ENCODE results near the gene SMG9.
"Not testable (repeated sequence)": the region's sequence is repeated elsewhere in the genome, so short reads cannot be mapped to it uniquely, and the experiment has no call there.

Gene SMG9

DNA sequence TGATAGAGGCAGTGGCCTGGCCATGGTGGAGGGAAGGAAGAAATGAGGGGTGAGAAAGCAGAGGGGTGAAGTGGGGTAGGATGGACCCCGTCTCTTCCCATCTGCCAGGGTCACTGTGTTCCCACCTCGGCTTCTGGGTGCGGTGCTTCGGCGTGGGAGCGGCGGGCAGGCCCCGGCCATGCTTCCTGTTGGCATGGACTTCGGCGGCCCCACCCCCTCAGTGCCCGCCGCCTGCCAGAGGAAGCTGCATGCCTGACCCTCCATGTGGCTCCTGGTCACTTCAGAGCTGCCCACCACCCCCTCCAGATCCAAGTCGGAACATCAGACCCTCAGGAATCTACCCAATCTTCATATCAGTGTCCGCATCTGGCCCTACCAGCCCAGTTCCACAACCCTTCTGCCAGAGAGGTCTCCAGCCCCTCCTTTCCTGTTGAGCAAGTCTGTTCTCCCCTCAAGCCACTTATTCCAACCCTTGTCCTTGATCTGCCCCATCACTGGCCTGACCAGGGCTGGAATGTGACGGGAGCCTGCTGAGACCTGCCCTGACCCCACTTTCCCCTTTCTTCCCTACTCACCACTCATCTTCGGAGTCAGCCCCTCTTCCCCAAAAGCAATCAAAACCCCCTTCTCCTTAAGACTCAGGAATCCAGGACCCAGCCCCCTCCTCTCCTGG is 24.5 kb upstream of the SMG9 start:
- DNase-seq, result no peak

DNA sequence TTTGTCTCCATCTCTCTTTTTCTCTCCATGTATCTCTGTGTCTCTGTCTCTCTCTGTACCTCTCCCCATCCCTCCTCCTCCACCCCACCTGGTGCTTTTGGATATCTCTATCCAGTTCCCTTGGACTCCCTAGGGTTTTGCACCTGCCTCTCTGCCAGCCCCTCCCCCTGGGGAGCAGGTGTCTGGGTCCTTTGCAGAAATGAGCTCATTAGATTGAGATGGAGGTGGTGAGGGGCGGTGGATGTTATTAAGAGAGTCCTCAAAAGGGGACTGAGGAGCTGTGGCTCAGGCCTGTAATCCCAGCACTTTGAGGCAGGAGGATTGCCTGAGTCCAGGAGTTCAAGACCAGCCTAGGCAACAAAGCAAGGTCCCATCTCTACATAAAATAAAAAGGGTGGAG is 23.9 kb upstream of the SMG9 start:
- no peak for DNase-seq

DNA sequence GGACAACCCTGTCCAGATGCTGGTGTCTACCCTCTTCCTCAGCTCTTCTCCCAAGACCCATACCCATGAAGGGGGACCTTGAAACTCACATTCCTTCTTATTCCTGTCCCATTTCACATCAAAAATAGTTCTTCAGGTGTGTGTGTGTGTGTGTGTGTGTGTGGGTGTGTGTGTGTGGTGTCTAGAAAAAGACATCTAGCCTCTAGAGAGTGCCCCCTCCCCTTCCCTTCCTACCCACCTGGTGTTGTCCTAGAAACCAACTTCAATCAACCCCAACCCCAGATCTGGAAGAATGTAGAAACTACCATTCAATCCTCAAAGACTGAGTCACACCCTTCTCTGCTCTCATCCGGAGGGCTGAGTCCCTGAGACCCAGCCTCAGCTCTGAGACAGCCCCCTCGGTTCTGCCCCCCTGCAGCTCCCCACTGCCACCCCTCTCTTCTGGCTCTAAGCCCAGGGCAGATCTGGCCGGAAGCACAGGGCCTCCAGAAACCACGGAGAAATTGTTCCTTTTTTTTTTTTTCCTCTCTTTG is 22.5 kb upstream of the SMG9 start:
- DNase-seq, result no peak

DNA sequence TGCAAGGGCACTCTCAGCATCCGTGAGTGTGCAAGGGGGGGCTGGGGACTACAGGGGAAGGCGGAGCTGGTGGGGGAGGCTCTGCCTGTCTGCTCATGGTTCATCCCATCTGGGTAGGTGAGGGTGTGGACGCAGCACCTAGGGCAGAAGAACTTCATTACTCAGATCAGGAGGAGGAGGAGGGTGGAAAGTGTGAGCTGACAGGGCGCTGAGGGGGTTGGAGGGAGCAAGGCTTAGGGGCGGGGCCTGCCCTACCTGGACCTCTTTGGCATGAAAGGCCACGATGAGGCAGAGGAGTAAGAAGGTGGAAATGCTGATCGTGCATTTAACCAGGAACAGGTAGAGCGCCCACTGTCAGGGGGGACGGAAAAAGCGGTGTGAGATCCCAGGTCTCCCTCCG is 21.5 kb upstream of the SMG9 start:
- no peak for DNase-seq

DNA sequence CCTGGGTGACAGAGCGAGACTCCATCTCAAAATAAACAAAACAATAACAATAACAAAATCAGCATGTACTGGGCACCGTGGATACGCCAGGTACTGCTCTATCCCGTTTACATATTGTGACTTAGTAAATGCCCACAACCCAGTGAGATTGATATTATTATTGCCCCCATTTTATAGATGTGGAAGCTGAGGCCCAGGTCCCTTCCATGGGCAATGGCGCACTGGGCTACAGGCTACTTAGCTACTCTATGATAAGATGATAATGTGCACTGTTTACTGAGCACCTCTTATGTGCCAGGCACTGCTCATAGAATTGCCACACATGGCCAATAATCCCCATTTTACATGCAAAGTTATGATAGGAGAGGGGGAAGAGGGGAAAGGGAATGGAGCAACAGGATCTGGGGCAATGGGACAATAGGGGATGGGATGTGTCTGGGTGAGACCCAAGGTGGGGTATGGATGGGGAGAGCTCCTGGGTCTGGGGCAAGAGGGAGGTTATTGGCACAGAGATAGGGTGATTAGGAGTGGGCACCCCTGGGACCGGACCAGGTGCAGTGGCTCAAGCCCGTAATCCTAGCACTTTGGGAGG is 20.6 kb upstream of the SMG9 start:
- DNase-seq, result no peak

DNA sequence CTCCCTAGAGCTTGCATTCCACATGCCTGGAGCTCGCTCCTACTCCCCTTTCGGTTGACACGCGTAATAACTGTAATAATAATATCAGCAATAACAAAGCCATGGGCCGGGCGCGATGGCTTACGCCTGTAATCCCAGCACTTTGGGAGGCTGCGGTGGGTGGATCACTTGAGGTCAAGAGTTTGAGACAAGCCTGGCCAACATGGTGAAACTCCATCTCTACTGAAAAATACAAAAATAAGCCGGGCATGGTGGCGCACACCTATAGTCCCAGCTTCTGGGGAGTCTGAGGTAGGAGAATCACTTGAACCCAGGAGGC is 20.1 kb upstream of the SMG9 start:
- not testable (repeated sequence) for DNase-seq

DNA sequence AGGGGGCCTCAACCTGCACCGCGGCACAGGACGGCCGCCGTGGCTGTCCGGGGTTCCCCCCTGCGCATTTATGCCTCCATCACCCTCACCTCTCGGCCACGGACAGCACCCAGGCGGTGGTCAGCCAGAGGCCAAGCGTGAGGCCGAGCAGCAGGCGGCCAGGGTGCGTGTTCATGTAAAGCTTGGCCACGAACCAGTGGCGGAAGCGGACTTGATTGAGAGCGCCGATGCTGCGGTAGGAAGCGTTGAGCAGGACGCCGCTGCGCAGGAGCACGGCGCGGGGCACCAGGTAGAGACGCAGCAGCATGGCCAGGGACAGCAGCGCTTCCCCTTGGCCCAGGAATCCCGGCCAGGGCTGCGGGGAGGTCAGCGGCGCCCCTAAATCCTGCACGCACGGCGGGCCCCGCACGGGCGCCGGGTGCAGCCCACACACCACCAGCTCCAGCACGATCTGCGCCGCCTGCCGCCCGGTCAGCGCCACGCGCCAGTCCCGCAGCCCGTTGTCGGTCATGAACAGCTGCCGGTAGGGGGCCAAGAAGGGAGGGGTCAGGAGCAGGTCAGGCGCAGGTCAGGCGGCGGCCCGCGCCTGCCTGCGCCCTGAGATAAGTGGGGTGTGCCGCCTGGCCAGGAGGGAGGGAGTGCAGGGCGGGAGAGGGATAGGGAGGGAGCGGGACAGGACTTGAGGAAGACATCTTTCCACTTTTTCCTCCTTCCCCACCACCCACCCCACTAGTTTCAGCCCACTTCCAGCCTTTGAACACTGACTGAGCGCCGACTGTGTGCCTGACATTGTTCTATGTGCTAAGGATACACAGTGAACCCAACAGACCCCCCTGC is 19.6 kb upstream of the SMG9 start:
- no peak for DNase-seq

DNA sequence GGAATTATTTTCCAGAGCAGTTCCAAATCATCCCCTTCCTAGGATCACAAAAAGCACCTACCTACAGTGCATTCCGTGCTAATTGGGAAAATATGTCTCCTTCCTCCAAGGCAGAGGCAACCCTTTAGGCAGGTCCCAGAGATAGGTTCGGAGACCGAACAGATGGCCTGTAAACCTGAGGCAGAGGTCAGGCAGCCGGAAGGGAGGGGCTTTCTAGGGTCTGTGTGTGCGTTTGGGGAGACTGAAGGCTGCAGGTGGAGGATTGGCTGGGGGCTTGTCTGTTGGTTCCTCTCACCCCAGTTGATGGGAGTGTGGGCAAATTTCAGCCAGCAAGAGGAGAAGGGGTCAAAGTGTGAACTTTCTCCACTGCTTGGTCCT is 19.0 kb upstream of the SMG9 start:
- DNase-seq, result no peak

DNA sequence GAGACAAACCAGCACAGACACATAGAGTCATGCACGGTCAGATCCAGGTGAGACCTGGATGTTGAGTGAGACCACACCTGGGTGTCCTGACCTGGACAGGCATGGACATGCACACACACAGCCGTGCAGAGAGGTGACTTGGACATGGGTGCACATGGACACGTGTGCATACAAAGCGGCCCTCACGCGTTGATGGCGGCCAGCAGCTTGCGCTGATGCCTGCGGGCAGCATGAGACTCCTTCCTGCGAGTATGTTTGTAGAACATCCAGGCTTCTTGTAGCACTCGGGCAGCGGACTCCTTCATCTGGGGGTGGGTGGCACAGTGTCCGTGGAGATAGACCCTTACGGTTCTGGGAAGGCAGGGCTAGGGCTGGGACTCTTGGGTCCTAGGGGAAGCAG is 14.5 kb upstream of the SMG9 start:
- no peak for DNase-seq

DNA sequence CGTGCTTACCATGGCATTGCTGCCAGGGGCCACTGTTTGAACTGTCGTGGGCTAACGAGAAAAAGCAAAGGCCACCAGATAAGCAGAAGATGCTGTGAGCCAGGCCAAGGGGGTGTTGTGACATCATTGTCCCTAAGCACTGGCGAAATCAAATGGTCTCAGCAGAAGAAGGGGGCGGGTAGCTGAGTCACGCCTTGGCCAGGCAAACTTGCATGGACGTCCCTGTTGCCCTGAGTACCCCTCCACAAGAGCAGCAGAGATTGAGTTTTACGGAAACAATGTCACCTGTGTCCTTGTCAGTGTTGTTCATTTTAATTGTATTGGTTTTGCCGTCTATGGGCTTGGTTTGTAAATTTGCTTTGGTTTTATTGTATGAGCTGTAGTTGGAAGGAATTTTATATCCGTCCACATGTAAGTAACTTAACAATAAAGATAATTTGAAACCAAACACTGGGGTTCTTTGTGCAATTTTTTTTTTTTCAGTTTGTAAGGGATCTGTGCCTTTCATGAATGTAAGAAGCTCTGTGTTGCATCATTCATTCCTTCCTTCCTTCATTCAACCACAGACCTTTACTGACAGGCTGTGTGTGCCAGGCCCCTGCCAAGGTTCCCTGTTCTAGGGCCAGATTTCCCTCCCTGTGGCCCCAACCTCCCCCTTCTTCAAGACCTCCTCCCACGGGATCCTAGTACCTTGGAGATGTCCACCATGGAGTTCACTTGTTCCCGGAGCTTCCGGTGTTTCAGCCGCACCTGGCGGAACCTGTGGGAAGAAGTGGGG is 13.7 kb upstream of the SMG9 start:
- no peak for DNase-seq

DNA sequence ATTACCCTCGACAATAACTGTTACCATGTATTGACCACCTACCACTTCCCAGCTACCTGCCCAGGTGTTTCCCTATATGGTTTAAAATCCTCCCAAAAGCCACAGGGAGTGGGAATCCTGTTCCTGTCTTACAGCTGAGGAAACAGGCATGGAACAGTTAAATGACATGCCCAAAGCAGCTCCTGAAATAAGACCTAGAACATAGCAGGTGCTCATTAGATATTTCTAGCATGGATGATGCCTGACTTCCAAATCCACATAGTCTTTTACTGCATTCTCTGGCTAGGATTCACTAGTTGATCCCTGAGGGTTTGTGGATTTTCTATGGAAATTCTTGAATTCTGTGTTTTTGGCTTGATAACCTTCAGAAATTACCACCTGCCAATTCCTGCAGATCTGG is 13.1 kb upstream of the SMG9 start:
- no peak for DNase-seq

DNA sequence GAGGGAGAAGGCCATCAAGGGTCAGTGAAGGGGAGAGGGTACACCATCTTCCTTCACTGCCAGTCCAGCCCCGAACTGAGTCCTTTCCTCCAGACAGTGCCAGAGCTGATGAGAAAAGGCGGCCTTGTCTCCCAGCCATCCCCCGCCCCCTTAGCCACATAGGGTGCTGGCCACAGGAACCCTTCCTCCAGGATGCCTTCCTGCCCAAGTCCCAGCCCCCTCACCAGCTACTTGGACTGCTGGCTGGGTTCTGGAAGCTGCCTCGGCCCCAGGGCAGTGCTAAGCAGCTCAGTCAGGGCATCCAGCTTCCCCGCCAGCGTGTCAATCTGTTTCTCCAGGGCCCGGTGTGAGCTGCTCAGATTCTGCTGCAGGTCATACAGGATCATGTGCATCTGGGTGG is 12.6 kb upstream of the SMG9 start:
- DNase-seq, result no peak

DNA sequence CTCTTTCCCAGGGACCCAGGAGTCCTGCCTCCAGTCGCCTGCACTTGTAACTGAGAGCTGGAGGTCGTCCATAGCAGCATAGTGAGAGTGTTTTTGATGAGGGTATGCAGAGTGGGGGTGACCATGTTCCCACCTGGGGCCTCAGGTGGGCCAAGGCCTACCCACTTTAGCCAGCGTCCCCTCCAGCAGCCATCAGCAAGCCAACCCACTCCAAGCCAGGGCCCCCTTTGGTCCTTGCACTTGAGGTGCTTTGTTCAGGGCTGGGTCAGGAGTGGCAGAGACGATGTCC is 11.9 kb upstream of the SMG9 start:
- no peak for DNase-seq

DNA sequence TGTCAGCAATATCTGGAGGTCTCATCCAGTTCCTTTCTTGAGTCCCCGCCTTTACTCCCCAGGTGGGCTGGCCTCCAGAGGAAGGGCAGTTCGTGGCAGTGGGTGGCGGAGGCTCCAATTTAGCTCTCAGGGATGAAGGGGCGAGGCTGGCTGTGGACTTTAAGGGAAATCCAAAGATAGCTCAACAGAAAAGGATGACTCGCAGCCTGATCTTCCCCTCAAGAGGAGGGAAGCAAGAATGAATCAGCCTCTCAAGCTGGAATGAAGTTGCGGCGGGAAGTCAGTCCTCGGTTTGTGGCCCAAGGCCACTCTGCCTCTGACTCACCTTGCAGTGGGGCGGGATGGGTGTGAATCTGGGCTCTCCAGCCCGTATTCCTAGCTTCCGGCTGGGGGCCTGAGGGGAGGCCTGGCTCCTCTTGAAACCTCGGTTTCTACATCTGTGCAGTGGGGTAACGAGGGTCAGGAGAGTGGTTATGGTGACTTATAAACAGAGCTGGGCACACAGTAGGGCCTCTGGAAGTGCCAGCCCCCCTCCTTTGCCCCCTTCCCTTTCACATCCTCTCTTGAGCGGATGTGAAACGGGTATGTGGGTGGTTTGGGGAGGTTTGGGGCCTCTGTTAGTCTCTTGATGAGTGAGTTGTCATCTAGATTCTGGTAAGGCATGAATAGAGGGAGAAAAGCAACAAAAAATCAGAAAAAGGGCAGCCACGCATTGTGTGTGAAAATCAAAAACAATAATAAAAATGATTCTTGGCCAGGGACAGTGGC is 10.5 kb upstream of the SMG9 start:
- DNase-seq, result no peak

DNA sequence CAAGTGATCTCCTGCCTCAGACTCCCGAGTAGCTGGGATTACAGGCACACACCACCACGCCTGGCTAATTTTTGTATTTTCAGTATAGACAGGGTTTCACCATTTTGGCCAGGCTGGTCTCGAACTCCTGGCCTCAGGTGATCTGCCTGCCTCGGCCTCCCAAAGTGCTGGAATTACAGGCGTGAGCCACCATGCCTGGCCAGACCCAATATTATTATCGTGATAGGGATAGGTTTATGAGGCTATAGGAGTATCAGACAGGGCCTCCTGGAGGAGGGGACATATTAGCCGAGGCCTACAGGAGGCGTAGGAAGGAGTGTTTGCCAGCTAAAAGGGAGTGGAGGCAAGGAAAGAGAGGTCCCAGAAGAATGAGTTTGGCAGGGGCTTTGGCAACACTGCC is 9.9 kb upstream of the SMG9 start:
- not testable (repeated sequence) for DNase-seq

DNA sequence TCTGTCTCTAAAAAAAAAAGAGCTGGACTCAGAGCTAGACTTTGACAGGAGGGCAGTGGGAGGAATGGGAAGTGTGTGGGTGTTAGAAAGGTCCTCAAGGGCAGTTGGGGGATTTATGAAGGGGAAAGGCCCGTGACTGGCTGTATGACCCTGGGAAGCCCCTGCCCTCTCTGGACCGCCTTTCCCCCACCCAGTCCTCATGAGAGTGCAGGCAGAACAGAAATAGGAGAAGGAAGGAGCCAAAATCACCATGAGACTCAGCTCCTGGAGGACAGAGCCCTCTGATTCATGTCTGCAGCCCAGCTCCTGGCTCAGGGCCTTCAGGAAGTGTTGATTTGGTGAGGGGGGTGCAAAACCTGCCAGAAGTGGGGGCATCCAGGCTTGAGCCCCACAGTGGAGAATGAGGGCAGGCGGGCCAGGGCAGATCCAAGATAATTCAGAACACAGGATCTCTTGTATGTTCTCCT is 8.7 kb upstream of the SMG9 start:
- no peak for DNase-seq

DNA sequence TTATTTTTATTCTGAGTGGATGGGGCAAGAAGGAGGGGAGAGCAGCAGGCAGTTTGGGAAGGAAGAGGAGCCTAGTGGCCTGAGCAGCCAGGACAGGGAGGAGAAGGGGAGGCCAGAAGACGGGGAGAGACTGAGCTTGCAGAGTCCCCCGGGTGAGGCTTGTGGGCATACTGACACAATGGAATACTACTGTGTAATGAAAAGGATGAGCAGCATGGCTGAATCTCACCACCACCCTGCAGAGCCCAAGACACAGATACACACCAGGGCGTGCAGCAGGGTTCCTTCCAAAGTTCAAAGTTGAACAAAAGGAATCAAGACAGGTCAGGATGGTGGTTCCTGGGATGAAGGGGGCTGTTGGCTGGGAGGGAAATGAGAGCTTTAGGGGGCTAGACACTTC is 8.1 kb upstream of the SMG9 start:
- no peak for DNase-seq

DNA sequence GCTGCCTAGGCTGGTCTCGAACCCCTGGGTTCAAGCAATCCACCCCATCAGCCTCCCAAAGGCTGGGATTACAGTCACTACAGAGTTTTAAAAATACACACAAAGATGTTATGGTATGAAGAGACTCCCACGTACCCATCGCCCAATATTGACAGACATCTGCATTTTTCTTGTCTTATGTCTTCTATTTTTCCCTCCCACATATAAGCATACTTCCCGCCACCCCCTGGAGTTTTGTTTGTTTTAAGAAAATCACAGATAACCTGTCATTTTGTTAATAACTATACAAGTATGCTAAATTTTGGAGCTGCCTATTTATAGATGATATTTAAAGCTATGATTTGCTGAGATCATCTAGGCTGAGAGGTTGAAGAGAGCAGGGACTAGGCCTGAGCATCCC is 6.2 kb upstream of the SMG9 start:
- no peak for DNase-seq

DNA sequence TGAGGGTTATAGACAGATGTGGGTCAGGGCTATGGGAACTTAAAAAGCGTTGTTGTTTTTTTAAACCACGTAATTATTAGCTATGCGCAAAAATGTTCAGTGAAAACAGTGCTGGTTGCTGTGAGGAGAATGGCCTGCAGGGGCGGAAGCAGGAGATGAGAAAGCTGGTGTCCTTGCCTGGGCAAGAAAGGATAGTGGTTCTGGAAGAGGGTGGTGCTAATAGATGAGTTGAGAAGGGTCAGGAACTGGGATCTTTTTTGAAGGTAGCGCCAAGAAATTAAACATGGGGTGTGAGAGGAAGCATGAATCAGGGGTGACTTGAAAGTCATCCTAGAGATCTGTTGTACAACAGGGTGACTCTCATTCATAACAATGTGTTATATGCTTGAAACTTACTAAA is 4.8 kb upstream of the SMG9 start:
- no peak for DNase-seq

DNA sequence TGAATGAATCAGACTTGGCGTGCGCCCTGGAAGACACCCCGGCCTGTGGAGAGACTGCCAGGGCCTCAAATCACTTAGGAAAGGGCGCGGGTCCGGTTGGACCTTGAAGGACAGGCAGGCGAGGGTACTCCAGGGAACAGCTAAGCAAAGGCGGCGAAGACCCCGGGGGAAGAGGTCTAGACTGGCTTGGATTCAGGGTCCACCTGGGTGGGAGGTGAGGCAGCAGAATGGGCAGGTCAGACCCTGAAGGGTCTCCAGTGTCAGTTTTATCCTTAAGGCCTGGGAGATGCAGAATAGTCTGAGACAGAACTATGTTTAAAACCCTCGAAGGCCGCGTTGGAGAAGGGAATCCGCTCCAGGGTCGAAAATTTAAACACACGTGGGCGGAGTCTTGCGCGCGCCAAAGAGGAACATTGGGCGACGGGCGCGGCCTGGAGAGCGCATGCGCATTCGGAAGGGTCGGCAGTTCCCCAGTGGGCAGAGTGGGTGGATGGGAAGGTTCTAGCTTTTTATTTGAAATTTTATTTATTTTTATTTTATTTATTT is 567 bp upstream of the SMG9 start:
- DNase-seq, result peak; percentile 70

DNA sequence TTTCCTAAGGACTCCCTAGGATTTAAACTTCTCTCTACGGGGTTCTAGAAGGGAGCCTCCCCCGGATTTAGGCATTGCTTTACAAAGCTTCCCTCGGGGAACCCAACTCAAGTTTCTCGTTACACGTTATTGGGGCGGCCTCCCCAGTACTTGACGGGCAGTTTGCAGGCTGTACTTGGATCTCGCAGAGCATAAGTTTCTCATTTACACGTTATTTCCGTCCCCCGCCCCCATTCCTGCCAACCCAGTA is 584 bp downstream of the SMG9 start:
- DNase-seq, result no peak

DNA sequence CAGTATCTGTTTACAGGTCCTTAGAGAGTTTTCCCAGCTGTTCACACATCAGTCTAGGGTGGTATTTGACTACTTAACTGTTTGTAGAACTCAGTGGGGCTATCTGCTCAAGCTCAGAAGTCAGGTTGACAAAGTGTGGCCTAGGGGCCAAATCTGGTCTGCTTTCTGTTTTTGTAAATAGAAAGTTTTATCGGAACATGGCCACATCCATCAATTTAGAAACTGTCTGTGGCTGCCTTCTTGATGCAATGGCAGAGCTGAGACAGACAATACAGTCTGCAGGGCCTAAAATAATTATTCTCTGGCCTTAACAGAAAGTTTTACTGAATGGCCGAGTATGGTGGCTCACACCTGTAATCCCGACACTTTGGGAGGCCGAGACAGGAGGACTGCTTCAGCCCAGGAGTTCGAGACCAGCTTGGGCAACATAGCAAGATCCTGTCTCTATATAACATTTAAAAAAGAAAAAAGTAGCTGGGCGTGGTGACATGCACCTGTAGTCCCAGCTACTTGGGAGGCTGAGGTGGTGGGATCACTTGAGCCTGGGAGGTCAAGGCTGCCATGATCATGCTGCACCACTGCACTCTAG is 2.4 kb downstream of the SMG9 start:
- DNase-seq, result no peak

Data from NCI-H1694 treated with DMSO at 0.1 percent for 48 hours (cell line).